GM18526 (cell line): ENCODE results near the gene NAA60.
A peak's percentile ranks its signal among the peaks of the same experiment; 100 is the strongest.

ENCODE experiments used
- POLR2A ChIP-seq: IDR thresholded peaks from 3 replicates; pipeline ENCODE4 v1.6.1; 2011; ENCODE audit not compliant: insufficient read length; ENCODE audit errors: extremely low read depth

NAA60 gene

DNA sequence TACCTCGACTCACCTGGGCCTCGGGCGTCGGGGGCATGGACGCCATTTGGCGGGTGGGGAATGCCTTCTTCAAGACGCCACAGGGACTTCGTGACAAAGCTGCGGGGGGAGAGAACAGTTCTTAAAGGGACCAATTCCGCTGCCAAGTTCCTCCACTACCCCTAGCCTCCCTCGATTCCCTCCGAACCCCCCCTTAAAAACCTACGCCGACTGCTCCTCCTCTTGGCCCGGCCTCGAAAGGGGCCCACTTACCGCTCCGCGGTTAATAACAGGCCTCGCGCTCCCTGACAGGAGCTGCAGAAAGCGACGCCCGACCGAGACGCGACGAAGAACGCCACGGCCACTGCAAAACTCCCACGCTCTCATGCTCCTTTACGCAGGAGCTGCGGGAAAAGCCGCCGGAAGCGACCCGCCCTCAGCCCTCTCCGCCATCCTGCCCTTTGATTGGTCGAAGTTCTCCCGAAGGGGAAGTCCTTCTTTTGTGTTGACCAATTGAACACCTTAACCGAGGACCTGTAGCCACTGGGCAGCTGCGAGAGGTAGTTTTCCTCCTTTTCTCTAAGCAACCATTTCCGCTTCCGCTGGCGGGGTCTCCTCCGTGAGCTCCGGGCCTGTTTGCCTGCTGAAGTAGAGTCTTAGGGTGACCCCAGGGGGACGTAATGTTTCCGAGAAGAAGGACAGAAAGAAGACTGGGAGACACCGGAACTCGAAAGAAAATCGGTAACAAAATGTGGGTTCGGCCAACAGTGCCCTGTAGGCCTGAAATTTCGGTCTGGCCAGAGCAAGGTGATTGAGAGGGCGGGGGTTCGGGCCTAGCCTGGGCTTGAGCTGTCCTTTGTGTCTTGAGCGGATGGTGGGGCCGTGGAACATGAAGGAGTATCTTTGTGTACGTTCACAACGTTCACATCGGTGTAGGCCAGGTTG, at the start of gene NAA60, which contains the start of gene ZNF597:
NAA60 (plus strand) TSS at position 573 of the 924 bp plus-strand sequence. CDS start 32,548 bp downstream, outside the sequence.
ZNF597 (minus strand) TSS at position 397 of the 924 bp plus-strand sequence; CDS start at position 46, 351 bp downstream.
- TF ChIP-seq POLR2A, result peak; percentile 68

DNA sequence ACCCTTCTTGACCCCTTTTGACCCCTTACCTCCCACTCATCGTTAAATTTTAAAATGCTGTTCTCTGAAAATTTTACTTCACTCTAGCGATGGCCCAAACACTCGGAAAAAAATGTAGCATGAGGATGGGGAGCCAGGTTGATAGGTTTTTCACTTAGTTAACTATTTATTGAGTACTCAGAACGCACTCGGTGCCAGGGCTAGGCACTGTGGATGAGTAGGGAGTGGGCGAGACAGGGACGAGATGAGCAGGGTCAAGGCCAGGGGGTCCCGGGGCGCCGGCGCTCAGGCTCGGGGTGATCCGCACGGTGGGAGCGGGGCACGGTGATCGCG, 43.1 kb upstream of the NAA60 start:
- TF ChIP-seq POLR2A, result no peak

DNA sequence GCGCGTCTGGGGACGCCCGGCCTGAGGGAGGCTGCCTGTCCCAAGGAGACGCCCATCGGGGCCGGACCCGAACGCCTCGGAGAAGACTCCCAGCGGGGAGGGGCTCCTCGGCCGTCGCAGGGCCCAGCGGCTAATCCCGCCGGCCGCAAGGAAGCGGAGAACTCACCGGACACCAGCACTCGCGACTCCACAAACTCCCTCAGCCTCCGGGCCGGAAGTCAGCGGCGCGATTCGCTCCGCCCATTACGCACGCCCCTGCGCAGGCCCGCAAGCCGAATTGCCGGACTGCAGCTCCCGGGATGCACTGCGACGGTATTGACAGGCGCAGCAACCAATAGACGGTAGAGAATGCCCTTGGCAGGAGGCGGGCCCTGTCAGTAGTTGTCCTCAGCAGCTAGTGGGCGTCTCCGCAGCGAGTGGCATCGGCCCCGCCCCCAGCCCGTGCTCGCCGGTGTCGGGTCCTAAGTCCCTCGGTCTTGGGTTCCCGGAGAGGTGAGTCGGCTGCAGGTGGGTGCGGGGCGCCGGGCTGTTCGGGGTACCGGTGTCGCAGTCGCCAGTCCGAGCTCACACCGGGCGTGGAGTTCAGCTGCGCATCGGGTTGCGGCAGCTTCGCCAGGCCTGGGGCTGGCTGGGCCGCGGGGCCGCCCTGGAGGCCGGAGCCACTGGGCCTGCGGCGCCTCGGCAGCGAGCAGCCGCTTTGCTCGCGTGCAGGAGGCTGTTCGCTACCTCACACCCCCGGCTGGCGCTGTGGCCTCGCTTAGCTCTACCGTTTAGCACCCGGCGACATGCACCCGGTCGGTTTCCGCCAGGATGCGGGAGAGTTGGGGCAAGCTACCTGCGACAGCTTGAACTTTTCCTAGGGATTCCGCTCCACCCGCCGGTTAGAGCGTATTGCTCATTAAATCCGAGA, 42.4 kb upstream of the NAA60 start, which contains the start of the genes ZNF174 and ZSCAN32:
ZNF174 (plus strand) TSS at position 437 of the 910 bp plus-strand sequence. CDS start 790 bp downstream, outside the sequence.
ZSCAN32 (minus strand) TSS at position 226 of the 910 bp plus-strand sequence. CDS start 3,447 bp downstream, outside the sequence.
- peak; percentile 91 for TF ChIP-seq POLR2A

GRCh38 chr16:3401719-3402397, 41.6 kb upstream of the NAA60 start:
- no peak for TF ChIP-seq POLR2A

- TF ChIP-seq POLR2A, result no peak
Measured at GRCh38 chr16:3408561-3409197, 34.8 kb upstream of the NAA60 start.

DNA sequence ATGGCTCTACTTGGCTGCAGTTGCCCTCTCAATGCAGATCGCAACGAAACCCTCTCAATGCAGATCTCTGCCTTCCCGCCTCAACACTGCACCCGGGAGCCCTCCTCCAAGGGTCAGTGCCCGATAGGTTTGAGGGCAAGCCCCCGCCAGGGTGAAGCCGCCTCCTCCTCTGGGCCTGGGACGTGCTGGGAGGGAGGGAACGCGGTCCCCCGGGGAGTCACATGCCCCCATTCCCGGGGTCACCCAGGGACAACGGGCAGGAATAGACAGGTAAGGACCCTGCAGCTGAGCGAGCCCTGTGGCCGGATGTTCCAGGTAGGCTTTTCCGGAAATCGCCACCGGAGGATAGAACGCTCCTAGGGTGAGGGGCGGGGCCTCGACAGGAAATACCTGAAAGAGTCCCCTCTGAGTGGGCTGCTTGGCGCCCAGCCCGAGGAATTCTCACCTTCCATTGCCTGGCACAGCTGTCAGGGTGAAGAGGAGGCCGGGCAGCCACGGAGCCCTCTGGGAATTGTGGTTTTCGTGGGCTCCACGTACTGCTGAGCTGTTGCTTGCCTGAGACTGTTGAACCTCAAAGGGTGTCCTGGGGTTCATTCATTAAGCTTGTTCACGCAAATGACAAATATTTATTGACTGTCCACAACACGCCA, 29.6 kb upstream of the NAA60 start:
- no peak for TF ChIP-seq POLR2A

- no peak for TF ChIP-seq POLR2A
Measured at GRCh38 chr16:3431779-3432219, 11.7 kb upstream of the NAA60 start.

DNA sequence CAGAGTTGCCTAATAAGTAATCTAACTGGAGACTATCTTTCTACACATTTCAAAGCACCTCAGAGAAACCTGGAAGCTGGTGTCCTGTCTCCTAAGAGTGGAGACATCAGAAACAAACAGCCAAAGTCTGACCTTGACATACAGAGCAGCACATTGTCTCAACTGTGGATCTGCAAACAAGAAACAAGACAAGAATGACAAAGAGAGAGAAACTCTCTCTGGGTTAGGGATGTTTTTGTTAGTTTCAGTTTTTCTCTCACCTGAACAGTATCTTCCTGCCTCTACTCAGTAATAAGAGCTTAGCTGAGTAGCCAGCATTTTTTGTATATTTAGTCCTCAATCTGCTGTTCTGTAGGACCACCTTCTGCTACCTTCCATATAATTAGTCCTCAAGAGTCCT, 9.1 kb upstream of the NAA60 start:
- TF ChIP-seq POLR2A, result no peak

- no peak for TF ChIP-seq POLR2A
Measured at GRCh38 chr16:3439637-3440036, 3.8 kb upstream of the NAA60 start.

GRCh38 chr16:3444032-3444388, 530 bp downstream of the NAA60 start:
- no peak for TF ChIP-seq POLR2A

GRCh38 chr16:3454093-3454492, 10.6 kb downstream of the NAA60 start:
- TF ChIP-seq POLR2A, result no peak

DNA sequence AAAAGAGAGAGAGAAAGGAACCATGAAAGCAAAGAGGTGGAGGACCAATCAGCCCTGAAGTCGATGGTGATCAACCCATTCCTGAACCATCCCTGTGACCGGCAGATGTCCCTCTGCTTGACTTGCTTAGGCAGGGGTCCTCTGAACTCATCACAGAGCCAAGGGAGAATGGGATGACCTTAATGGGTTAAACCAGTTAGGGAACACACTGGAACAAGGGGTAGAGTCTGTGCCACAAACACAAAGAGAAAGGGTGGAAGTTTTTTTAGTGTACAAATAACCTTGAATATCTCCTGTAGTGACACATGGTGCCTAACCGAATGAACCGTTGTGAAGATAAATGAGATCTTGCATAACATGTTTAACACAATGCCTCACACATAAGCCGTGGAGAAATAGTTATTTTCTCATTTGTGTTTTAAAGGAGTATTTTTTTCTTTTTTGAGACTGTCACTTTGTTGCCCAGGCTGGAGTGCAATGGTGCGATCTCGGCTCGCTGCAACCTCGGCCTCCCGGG, 11.2 kb downstream of the NAA60 start:
- TF ChIP-seq POLR2A, result no peak

GRCh38 chr16:3457434-3458252, 14.2 kb downstream of the NAA60 start:
- peak; percentile 67 for TF ChIP-seq POLR2A
